ENCODE data around the gene GRK3.
"Not testable (repeated sequence)": the region's sequence is repeated elsewhere in the genome, so short reads cannot be mapped to it uniquely, and the experiment has no call there.

GRK3 gene

DNA sequence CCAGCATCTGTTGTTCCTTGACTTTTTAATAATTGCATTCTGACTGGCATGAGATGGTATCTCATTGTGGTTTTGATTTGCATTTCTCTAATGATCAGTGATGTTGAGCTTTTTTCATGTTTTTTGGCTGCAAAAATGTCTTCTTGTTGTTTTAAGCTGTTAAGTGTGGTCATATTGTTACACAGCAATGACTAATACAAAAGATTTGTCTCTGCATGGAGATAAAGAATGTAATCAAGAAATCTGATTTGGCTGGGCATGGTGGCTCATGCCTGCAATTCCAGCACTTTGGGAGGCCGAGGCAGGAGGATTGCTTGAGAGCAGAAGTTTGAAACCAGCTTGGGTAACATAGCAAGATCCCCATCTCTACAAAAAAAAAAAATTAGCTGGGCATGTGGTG is 12.1 kb upstream of the GRK3 start:
- DNase-seq: not testable (repeated sequence)

DNA sequence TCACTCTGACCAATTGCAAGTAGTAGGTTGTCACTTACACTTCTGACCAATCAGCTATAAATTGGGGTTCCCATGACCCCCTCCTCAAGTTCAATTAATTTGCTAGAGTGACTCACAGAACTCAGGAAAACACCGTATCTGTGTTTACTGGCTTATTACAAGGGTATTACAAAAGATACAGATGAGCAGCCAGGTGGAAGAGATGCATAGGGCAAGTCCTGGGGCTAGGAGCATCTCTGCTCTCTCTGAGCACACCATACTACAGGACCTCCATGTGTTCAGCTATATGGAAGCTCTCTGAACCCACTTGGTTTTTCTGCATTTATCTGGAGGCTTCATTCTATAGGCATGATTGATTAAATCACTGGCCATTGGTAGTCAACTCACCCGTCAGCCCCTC is 11.3 kb upstream of the GRK3 start:
- DNase-seq: no peak

DNA sequence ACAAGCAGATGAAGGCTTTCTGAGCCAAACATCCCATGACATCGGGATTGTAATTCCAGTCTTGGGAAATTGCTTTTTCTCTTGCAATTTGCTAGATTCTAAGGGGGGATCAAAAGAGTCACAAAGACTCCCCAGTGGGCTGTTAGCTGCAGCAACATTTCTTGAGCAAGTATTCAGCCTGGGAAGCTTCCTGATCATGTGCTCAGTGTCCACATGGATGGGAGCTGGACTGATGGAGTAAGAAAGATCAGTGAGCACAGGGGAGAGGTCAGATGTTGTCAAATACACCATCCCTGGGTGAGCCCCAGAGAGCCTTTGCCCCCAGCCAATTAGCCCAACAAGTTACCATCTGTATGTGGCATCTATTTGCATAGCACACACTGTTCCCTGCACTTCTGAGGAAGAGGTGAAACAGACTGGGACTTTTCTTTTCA is 10.2 kb upstream of the GRK3 start:
- no peak for DNase-seq

DNA sequence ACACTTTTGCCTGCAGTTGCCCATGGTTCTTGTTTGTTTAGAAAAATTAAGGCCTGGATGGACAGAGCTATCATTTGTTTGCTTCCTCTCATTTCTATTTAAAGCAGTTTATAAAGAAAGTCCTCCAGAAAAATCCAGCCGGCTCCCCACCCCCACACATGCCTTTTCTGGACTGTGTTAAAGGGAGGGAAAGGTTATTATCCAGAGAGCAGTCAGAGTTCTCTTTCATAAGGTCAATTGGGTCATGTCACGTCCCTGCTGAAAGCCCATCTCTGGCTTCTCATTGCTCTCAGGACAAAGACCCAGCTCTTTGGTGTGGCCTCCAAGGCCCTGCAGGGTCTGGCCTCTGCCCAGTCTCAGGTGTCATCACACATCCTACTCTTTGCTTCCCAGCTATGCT is 9.8 kb upstream of the GRK3 start:
- DNase-seq: no peak

DNA sequence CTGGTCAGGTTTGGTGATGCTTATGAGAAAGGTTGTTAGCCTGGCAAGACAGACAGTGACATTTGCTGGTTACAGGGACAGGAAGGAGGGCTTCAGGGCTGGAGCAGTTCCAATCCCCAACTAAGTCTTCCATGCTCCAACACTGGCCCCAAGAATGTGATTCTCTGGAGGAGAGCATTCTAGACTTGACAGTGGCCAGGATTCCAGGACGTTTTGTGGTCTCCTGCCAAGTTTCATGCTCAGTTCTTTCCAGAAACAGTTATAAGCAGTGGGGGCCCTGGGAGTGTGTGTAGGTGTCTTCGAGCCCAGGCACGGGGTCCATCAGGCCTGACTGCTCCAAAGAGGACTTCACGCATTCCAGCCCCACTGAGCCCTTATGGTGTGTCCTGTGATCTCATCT is 8.9 kb upstream of the GRK3 start:
- DNase-seq: no peak

DNA sequence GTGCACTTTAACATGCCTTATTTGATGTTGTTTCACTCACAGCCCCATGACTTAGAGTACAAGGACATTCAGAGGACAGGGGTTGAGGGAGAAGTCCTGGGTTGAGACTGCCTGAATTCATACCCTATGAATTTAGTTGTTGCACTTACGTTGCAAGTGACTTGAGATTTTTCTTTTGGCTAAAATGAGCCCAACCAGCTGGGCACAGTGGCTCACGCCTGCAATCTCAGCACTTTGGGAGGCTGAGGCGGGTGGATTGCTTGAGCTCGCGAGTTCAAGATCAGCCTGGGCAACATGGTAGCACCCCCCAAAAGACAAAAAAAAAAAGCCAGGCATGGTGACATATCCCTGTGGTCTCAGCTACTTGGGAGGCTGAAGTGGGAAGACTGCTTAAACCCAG is 7.3 kb upstream of the GRK3 start:
- DNase-seq: no peak

DNA sequence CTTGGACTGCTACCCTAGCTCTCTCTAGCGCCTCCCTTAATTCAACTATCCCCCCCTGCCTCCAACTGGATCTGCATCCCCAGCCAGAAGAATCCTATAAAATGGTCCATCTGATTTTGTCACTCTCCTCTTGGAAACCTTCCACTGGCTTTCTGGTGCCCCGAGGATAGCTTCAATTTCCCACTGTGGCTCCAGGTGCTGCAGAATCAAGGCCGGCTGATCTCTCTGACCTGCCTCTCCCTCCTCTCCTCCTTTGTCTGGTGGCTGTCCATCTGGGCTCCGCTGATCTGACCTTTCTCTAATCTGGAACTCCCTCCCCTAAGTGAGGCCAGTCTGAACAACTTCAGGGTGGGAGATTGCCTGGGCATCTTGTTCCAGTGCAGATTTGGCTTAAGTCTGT is 6.1 kb upstream of the GRK3 start:
- DNase-seq: no peak

DNA sequence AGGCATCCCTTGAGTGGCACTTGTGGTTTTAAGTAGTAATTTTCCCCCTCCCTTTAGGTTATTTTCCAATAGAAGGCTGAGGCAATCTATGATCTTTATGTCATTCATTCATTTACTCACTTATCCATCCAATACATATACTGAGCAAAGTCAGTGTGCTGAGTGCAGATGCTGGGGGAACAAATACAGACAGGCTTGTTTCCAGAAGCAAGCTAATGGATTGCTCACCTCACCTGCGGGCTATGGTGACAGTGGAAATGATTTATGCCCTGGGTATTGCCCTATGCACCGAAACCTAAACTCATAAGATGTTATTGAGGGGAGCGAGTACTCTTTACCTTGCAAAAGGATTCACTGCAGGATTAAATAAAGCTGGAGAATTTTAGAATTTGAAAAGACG is 4.6 kb upstream of the GRK3 start:
- not testable (repeated sequence) for DNase-seq

DNA sequence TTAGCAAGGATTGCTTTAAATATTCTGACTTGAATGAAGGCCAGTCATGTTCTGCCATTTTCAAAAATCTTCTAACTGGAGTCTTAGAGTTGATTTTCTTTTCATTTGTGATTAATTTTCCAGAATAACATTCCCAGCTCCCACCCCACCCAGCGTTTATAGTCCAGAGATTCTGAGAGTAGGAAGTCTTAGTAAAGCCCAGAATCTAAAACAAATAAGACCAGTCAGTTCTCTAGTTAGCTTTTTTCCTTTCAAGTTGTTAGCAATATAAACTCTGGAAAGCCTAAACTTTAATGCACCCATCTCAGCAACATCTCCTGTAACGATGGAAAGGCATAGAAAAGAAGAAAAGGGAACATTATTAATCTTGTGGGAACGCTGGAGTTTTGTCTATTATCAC is 3.3 kb upstream of the GRK3 start:
- DNase-seq: not testable (repeated sequence)

DNA sequence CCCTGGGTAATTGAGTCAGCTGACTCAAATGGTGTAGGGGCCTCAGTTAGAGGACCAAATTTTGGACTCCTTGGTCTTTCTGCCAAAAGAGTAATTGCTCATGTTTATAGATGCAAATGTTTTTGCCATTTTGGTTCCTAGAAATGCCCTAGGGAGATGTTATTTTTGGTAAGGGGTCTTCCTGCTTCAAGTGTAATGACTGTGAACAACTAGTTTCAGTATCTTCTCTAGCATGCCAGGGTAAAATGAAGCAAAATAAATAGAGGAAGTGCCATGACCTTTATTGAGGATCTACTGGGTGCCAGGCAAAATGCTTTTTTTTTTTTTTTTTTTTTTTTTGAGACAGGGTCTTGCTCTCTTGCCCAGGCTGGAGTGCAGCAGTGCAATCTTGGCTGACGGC is 2.5 kb upstream of the GRK3 start:
- DNase-seq: not testable (repeated sequence)

DNA sequence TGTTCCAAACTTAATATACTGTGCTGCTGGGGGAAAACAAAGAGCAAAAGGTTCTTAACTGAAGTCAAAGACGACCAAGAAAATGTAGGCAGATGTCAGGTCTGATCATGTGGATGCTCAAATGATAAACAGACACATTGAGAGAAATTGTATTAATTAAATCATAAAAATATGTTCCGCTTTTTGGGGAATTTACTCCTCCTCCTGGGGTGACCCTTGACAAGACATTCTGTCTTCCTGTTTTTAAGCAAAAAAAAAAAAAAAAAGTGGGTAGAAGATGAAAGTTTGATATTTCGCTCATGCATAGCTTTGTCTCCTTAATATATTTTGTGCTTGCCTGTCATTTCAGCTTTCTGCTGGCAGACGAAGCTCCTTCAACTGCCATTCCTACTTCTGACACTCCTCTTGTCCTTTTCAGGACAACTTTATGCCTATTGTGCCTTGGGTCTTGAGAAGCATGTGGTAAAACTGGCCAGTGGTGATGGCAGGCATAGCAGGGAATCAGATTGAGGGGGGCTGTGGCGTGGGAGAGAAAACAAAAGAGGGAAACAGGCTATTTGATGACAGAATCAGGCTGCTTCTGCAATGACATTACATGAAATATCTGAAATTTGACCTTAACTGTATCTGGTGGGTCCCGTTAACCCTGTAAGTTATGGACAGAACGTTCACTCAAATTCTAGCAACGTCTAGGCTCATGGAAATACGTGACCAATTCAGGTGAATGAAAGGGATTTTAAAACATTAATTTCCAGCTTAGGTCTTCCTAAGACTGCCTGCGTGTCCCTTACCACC is 1.3 kb upstream of the GRK3 start:
- DNase-seq: not testable (repeated sequence)

DNA sequence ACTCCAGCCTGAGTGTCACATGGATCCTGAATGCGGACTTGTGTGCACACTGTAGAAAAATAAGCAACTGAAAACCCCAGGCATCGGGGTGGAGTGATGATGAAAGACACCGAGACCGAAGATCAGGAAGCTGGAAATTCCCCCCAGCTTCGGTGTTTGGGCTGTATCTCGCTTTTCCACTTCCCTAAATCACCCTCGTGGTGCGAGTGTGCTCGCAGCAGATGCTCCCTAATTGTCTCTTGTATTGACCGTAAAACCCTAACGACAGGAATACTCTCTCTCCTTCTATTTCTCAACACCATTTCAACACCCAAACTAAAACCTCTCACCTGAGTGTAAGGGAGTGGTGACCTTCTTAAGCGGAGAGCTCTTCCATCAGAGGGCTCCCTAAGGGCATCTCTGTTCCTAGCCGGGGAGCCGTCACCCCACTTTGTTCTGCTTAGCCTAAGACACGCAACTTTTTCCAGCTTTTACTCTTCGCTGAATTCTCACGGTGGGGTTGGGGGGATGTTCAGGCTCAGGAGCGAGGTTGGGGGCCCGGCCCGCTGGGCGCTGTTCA is 635 bp upstream of the GRK3 start:
- no peak for DNase-seq

DNA sequence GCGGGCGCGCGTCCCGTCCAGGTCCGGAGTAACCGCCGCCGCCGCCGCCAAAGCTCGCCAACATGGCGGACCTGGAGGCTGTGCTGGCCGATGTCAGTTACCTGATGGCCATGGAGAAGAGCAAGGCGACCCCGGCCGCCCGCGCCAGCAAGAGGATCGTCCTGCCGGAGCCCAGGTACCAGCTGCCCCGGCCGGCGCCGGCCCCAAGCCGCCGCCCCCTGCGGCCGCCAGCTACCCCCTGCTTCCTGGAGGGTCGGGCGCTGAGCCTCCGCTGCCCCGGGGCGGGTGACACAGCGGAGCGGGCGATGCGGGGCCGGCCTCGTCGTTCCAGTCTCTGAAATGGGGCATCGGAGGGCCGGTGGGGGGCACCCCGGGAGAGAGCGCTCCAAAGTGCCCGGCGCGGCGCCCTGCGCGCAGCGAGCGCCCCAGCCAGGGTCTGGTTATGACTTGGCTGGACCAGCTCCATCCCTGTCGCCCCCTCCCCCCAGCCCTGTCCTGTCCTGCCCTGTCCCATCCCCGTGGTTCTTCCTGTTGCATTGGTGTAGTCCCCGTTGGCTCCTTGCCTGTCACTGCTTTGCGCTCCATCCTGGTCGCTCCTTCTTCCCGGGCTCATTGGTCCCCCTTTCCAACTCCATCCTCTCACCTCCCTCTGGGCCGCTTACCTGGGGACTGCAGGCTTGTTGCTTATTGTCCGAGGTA is 653 bp downstream of the GRK3 start:
- no peak for DNase-seq

DNA sequence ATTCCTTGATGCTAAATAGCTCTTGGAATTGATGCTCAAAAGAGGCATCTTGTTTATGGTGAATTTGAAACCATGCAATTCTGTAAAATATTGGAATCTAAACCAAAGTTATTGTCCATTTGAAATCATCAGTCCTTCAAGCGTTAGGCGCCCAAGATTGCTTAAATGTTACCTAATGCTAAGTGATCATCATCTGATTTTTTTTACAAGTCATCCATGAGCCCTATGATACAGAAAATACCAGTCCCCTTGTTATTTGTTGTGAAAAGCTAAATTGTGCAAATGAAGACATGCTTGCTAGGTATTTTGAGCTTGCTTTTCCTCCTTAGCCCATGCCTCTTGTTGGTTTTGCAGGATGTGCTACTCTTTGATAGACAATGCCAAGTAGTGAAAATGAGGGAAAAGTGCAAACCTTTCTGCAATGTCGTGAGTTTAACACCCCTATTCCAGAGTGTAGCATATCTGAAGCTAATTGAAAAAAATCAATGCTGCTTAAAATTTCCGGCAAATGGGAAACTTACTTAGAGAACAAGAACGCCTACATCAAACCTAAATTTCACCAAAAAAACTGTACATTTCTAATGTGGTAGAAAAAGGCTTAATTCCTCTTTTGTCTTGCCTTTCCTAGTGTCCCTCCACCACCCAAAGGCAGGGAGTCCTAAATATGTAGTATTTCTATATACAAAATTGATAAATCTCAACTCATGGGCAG is 1.9 kb downstream of the GRK3 start:
- DNase-seq: no peak

DNA sequence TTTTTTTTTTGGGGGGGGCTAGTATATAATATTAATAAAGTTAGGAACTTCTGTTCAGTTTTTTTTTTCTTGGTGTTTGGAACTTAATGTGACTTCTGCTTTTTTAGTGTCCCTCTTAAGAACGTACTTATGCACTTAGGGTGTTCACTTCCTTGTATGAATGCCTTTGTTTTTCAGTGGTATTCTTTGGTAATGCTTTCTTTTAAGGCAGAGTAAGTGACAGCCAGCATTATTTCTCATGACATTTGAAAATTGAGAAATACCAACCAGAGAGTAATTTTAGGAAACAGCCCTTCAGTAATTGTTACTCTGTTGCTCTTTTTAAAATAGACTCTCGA is 2.4 kb downstream of the GRK3 start:
- DNase-seq: no peak

DNA sequence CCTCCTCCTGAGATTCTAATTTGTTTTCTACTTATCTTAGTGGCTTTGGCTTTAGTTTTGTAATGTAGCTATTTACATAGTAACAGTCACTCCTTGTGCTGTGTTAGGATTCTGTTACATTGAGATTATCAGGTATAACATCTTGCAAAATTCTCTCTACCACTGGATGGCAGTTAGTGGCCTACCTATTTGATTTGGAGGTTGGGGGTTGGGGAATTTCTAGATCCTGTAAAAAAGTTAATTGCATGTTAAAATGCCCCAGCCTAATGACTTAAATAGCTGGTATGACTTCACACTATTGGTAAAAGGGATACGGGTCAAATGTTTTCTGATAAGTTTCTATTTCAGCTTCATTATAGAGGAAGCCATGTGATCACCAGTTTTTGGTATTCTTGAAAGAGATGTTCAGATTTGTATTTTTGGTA is 2.8 kb downstream of the GRK3 start:
- DNase-seq: no peak

DNA sequence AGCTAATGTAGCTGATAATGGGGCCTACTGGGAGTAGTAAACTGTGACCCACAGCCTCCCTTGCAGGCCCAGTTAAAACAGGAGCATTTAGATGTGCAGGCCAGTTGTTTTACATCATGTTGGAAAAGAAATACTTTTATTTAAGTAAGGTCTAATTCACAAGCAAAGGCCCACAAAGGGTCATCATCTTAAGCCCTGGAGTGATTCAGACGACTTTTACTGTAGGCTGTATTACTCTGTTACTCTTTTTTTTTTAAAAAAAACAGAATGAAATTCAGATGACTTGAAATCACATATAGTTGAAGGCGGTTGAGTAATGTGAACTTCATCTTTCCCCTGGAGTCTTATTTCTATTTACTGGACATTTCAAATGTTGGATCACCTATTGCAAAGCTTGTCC is 3.6 kb downstream of the GRK3 start:
- DNase-seq: not testable (repeated sequence)

DNA sequence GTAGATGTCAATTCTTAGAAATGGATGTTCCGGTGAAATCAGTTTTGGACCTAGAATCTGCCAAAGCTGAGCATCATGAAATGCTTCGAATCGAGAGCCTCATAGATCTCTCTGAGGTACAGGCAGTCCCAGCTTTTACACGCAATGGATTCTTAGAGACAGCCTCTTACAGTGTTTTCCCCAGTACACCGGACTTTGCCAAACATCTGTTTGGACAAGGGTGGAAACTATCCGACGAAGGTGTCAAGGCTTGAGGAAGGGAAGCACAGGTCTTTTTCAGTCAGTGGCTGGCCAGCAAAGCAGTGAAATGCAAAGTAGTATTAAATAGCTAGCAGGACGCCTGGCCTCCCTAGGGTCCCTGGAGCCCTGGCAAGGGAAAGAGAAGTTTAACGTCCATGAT is 4.9 kb downstream of the GRK3 start:
- DNase-seq: no peak

DNA sequence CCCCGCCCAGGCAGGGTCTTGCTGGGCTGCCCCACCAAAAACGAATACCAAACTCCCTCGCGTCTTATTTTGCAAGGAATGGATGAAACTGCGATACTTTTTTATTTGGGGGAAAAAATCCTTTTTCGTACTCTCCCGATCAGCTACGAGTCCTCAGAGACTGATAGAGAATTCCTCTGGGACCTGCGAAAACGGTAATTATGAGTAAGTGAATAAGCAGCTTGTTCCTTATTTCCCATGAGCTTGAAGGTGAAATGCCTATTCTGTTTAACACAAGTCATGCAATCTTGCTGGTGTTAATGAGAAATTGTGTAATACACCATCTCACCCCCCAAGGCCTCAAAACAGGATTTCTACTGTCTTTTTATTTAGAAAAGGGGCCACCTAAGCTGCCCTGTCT is 5.5 kb downstream of the GRK3 start:
- no peak for DNase-seq

DNA sequence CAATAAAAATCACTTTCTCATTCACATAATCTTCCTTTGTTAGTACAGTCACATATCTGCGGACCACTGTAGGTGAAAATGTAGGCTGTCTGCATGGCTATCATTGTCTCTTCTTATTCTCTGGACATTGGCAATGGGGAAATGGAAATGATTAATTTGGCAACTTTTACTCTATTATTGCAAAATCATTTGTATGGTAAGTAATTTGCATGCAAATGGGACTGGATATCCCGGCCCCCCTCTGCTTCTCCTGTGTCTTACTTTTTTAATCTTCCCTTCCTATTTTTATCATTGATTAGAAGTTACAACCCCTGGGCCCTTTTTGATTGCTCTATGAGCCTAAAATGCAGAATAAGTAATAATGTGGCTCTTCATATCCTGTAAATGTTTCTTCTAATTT is 6.0 kb downstream of the GRK3 start:
- DNase-seq: no peak

DNA sequence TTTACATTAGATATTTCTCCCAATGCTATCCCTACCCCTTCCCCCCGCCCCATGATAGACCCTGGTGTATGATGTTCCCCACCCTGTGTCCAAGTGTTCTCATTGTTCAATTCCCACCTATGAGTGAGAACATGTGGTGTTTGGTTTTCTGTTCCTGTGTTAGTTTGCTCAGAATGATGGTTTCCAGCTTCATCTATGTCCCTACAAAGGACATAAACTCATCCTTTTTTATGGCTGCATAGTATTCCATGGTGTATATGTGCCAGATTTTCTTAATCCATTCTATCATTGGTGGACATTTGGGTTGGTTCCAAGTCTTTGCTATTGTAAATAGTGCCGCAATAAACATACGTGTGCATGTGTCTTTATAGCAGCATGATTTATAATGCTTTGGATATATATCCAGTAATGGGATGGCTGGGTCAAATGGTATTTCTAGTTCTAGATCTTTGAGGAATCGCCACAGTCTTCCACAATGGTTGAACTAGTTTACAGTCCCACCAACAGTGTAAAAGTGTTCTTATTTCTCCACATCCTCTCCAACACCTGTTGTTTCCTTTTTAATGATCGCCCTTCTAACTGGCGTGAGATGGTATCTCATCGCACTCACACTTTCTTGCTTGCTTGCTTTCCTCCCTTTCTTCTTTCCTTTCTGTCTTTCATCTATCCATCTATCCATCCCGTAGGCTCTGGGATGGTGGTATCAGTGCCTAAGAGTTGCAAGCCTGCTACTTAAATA is 7.7 kb downstream of the GRK3 start:
- DNase-seq: not testable (repeated sequence)

DNA sequence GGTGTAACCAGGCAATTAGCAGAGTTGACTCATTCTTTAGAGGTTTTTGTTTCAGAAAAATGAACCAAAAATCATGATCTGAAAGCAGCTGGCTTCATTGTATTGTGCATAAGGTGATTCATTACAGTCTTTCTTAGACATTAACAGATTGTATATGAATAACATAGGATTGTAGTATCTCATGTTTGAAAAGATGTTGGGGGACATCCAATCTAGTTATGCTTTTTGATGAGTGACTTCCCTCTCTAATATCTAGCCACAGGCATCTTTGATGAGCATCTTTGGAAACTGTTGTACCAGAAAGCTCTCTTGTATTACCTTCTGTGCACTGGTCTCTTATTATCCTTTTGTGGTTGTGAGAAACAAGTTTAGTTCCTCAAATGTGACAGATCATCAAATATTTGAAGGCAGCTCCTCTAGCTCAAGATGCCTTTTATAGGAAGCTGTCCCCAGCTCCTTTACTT is 8.3 kb downstream of the GRK3 start:
- no peak for DNase-seq

DNA sequence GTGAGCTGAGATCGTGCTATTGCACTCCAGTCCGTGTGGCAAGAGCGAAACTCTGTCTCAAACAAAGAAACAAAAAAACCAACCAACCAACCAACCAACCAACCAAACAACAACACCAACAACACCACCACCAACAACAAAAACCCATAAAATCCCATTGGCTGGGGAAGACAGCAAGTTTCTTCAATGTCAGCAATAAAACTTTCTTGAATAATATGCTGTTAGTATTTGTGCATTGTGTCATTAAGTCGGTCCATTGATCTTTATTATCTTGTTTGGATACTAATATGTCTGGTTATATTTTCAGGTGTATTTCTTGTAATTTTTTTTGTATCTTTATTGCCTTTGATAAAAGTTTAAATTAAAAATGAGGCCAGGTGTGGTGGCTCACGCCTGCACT is 9.4 kb downstream of the GRK3 start:
- no peak for DNase-seq
